Dendritic cell treated with granulocyte-macrophage colony-stimulating factor and Interleukin-4, amounts not matched to agents 40 ng/mL and 50 ng/mL, for 4 days (primary cell): ENCODE measurements around the gene PDLIM5.

Experiments
- H3K27ac Mint-ChIP-seq: one replicate; pipeline ENCODE4 v1.8.0; 2022; ENCODE audit warnings: mild to moderate bottlenecking, mixed read lengths
- H3K27me3 Mint-ChIP-seq: one replicate; pipeline ENCODE4 v1.8.0; 2022; ENCODE audit warnings: mild to moderate bottlenecking, mixed read lengths
- H3K36me3 Mint-ChIP-seq: one replicate; pipeline ENCODE4 v1.8.0; 2022; ENCODE audit warnings: low read depth, mixed read lengths
- H3K4me1 Mint-ChIP-seq: one replicate; pipeline ENCODE4 v1.8.0; 2022; ENCODE audit warnings: low read depth, mixed read lengths
- H3K4me3 Mint-ChIP-seq: one replicate; pipeline ENCODE4 v1.8.0; 2022; ENCODE audit warnings: mild to moderate bottlenecking, moderate library complexity, mixed read lengths
- H3K9me3 Mint-ChIP-seq: one replicate; pipeline ENCODE4 v1.8.0; 2022; ENCODE audit warnings: mixed read lengths
- intact Hi-C: fragments of 100-400 bp; cut with micrococcal nuclease; formaldehyde crosslinking; loops from one replicate; pipeline ENCODE4 v1.15.0; 2022

The PDLIM5 gene

GRCh38 chr4:94680176-94680862, 228.6 kb downstream of the PDLIM5 start:
- H3K9me3 Mint-ChIP-seq: no peaks in the 10 kb centered on the region
- no peaks in the 10 kb centered on the region for H3K36me3 Mint-ChIP-seq
- no peaks in the 10 kb centered on the region for H3K27me3 Mint-ChIP-seq
- no peak overlapping the region for H3K27ac Mint-ChIP-seq
- intact Hi-C loops: no loop called here
- H3K4me3 Mint-ChIP-seq: no peak overlapping the region
- H3K4me1 Mint-ChIP-seq: no peaks in the 10 kb centered on the region

DNA sequence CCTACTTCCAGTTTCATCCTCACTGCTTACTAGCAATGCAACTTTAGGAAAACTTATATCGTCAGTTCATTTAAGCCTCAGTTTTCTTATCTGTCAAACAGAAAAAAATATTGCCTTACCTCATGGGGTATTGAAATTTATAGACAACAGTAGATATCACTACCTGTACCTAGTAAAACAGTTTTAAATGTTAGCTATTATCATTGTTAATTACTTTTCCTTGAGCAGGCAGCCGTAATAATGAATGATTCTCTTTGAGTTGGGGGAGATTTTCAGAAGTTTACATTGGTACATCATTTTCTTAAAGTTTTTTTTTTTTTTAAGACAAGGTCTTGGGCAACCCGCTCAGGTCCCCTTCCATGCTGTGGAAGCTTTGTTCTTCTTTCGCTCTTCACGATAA, 234.3 kb downstream of the PDLIM5 start:
- H3K36me3 Mint-ChIP-seq: no peaks in the 10 kb centered on the region
- no peaks in the 10 kb centered on the region for H3K4me1 Mint-ChIP-seq
- H3K27ac Mint-ChIP-seq: no peak overlapping the region
- no peaks in the 10 kb centered on the region for H3K9me3 Mint-ChIP-seq
- H3K27me3 Mint-ChIP-seq: no peaks in the 10 kb centered on the region
- H3K4me3 Mint-ChIP-seq: no peak overlapping the region
- intact Hi-C loops: no loop called here

- H3K27me3 Mint-ChIP-seq: no peaks in the 10 kb centered on the region
- no peak overlapping the region for H3K4me3 Mint-ChIP-seq
- H3K27ac Mint-ChIP-seq: no peak overlapping the region
- no peaks in the 10 kb centered on the region for H3K4me1 Mint-ChIP-seq
- H3K36me3 Mint-ChIP-seq: no peaks in the 10 kb centered on the region
- no peaks in the 10 kb centered on the region for H3K9me3 Mint-ChIP-seq
- intact Hi-C loops: no loop called here
Measured at GRCh38 chr4:94689155-94689860, 237.6 kb downstream of the PDLIM5 start.

GRCh38 chr4:94690851-94691254, 239.1 kb downstream of the PDLIM5 start:
- intact Hi-C loops: no loop called here
- H3K4me1 Mint-ChIP-seq: no peaks in the 10 kb centered on the region
- no peaks in the 10 kb centered on the region for H3K36me3 Mint-ChIP-seq
- no peaks in the 10 kb centered on the region for H3K27me3 Mint-ChIP-seq
- no peaks in the 10 kb centered on the region for H3K9me3 Mint-ChIP-seq
- no peak overlapping the region for H3K4me3 Mint-ChIP-seq
- H3K27ac Mint-ChIP-seq: no peak overlapping the region

DNA sequence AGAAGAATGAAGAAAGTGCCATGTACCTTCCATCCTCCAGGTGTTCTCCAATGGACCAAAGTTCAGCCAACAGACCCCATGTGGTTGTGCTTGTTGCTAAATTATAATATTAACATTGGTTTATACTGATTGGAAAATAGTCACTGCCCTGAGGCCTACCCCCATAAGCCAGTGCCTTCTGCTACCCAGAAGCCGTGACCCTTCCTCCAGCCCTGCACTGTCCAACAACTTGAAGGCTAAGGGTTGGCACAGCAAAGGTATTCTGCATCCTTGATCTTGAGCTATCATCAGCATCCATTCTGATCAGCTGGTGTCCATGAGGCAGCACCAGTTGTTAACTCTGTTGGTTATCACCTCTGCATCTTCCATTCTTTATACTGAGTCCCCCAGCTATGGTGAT, 239.8 kb downstream of the PDLIM5 start:
- Mint-ChIP-seq H3K27ac (no peak overlapping the region), H3K36me3 (no peaks in the 10 kb centered on the region), H3K27me3 (no peaks in the 10 kb centered on the region), H3K9me3 (no peaks in the 10 kb centered on the region), H3K4me3 (no peak overlapping the region), H3K4me1 (no peaks in the 10 kb centered on the region)
- intact Hi-C loops: no loop called here

GRCh38 chr4:94695384-94695783, 243.6 kb downstream of the PDLIM5 start:
- no peaks in the 10 kb centered on the region for H3K36me3 Mint-ChIP-seq
- no peaks in the 10 kb centered on the region for H3K4me1 Mint-ChIP-seq
- no peaks in the 10 kb centered on the region for H3K27me3 Mint-ChIP-seq
- H3K4me3 Mint-ChIP-seq: no peak overlapping the region
- no peak overlapping the region for H3K27ac Mint-ChIP-seq
- intact Hi-C loops: no loop called here
- H3K9me3 Mint-ChIP-seq: no peaks in the 10 kb centered on the region

- intact Hi-C loops: no loop called here
- Mint-ChIP-seq H3K9me3 (no peaks in the 10 kb centered on the region), H3K4me1 (no peaks in the 10 kb centered on the region), H3K27ac (no peak overlapping the region), H3K4me3 (no peak overlapping the region), H3K36me3 (no peaks in the 10 kb centered on the region), H3K27me3 (no peaks in the 10 kb centered on the region)
Measured at GRCh38 chr4:94698187-94698586, 246.4 kb downstream of the PDLIM5 start.

DNA sequence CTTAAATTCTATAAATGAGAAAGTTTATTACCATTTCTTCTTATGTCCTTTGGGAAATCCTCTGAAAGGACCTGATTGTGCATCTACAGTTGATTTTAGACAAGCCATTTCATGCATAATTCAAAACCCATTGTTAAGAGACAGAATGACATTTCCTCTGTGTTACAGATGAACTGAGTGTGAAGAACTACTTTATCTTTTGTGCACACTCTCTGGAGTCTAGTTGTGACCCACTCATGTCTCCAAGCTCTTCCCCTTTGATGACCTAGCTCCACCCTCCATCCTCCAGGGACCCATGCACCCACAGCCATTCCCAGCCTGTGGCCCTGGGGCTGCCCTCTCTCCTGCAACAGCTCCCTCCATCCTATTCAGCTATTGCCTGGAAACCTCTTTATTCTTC, 248.6 kb downstream of the PDLIM5 start:
- no peak overlapping the region for H3K27ac Mint-ChIP-seq
- no peaks in the 10 kb centered on the region for H3K9me3 Mint-ChIP-seq
- intact Hi-C loops: no loop called here
- no peaks in the 10 kb centered on the region for H3K4me1 Mint-ChIP-seq
- no peaks in the 10 kb centered on the region for H3K36me3 Mint-ChIP-seq
- no peaks in the 10 kb centered on the region for H3K27me3 Mint-ChIP-seq
- no peak overlapping the region for H3K4me3 Mint-ChIP-seq

DNA sequence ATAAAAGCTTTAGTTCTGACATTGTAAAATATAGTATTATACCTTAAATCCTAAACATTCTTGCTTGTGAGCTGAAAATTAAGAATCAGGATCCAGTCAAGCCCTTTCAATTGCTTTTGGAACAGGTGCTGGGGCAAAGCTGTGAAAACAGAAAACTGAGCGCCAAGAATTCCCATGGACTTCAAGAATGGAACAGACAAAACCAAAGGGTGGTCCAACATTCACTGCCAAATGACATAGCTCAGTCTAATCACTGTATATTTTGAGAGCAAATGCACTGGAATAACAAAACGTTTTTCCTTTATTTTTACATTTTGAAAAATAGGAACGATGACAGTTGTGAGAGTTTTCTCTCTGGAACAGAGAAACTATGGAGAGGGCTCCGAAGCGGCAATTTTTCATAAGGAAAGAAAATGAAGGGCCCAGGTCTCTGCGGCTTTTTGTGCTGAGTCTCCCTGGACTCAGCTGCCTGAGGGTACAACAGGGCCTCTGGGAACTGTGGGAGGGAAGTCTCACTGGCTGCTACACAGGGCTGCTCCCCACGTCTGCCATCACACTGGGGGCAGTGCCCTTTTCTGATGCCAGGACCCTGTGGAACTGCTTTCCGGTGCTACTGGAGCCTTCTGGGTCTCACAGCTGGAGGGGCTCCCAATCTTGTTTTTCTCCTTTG, 250.0 kb downstream of the PDLIM5 start:
- Mint-ChIP-seq H3K36me3 (no peaks in the 10 kb centered on the region), H3K4me1 (no peaks in the 10 kb centered on the region), H3K27ac (no peak overlapping the region), H3K4me3 (no peak overlapping the region), H3K9me3 (no peaks in the 10 kb centered on the region), H3K27me3 (no peaks in the 10 kb centered on the region)
- intact Hi-C loops: no loop called here

GRCh38 chr4:94711635-94712034, 259.9 kb downstream of the PDLIM5 start:
- Mint-ChIP-seq H3K4me3 (no peak overlapping the region), H3K9me3 (no peaks in the 10 kb centered on the region), H3K27me3 (no peaks in the 10 kb centered on the region), H3K36me3 (no peaks in the 10 kb centered on the region), H3K4me1 (no peaks in the 10 kb centered on the region), H3K27ac (no peak overlapping the region)
- intact Hi-C loops: no loop called here

DNA sequence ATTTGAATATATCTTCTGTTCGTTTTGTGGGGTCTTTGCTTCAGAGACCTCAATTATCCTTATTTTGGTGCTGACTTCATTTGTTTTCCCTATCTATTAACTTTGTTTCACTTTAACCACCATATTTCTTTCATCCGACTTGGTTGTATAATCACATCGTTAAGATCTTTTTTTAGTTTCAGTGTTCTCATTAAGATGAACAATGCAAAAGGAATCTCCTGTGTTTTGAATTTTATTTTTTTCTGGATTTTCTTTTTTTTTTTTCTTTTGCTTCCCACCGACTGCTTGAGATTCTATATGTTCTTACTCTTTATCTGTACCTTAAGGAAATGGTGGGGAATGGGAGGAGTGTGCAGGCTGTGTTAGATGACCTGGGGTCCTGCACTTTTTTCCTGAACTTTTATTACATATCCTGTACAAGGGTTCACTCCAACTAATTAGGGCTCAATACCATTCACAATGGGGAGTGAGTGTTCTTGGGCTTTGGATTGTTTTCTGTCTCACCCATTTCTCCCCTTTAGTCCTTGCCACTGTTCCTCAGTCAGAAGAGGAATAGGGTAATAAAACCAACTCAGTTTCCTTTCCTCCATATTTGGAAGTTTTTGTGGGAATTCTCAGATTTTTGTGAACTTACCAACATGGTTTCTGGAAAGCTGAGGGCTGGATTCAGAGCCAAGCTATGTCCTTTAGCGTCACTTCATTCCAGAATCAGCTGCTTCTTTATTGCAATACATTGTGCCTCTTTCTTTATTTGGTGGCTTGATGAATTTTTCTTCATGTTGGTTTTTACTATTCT, 262.8 kb downstream of the PDLIM5 start:
- no peak overlapping the region for H3K27ac Mint-ChIP-seq
- no peaks in the 10 kb centered on the region for H3K4me1 Mint-ChIP-seq
- intact Hi-C loops: no loop called here
- no peaks in the 10 kb centered on the region for H3K36me3 Mint-ChIP-seq
- H3K4me3 Mint-ChIP-seq: no peak overlapping the region
- no peaks in the 10 kb centered on the region for H3K9me3 Mint-ChIP-seq
- H3K27me3 Mint-ChIP-seq: no peaks in the 10 kb centered on the region

- intact Hi-C loops: no loop called here
Measured at GRCh38 chr4:94715726-94716125, 264.0 kb downstream of the PDLIM5 start.

More at GRCh38 chr4:94715726-94716125, 264.0 kb downstream of the PDLIM5 start:
- no peak overlapping the region for H3K4me3 Mint-ChIP-seq
- H3K27me3 Mint-ChIP-seq: no peaks in the 10 kb centered on the region
- H3K4me1 Mint-ChIP-seq: no peaks in the 10 kb centered on the region
- H3K27ac Mint-ChIP-seq: no peak overlapping the region
- H3K36me3 Mint-ChIP-seq: no peaks in the 10 kb centered on the region
- no peaks in the 10 kb centered on the region for H3K9me3 Mint-ChIP-seq
